Measurements from ENCODE around the gene HACL1.
"Not testable (repeated sequence)": the region's sequence is repeated elsewhere in the genome, so short reads cannot be mapped to it uniquely, and the experiment has no call there.

The HACL1 gene

DNA sequence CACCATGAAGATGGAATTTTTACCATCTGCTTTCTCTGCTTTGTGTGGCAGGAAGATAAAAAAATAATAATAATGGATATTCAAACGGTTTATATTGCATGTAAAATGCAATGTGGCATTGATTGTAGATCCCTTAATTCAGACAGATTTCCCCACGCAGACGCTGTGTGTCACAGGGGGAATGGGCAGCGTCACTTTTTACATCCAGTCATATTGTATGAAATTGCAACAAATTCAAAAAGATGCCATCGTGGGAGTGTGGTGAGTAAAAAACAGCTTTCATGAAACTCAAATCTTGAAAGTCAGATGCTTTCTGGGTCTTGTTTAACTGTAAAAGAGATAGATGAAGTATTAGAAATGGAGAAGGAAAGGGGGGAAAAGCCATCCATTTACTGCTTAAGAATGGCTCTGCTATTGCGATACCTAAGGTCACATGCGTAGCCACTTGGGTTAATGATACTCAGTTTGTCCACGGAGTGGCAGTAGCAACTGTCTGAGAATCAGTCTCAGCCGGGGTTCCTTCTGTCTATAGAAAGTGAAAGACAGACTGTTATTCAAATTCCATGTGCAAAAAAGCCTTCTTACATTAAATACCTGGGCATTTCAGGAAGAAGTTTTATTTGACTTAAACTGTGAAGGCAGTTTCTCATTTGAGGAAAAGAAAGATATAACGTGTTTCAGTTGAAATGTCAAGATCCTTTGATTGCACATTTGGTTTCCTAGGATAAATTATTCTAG, 28.7 kb upstream of the HACL1 start:
- peak; percentile 55 for DNase-seq

DNA sequence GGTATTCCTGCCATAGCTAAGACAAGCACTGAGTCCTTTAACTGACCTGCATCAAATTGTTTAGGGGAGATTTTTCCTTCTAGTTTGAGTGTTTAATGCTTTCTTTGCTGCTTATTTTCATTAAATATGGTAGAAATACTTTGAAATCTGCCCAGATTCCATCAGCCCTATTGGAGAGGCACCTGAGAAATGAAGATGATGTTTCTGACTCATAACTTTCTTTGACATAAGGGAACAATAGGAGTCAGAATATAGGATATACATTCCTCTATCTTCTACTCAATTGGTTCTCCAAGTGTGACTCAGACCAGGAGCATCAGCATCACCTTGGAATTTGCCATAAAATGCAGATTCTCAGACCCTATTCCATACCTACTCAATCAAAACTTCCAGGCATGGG, 27.6 kb upstream of the HACL1 start:
- DNase-seq: no peak

GRCh38 chr3:15623535-15624440, 22.4 kb upstream of the HACL1 start:
- DNase-seq: no peak

DNA sequence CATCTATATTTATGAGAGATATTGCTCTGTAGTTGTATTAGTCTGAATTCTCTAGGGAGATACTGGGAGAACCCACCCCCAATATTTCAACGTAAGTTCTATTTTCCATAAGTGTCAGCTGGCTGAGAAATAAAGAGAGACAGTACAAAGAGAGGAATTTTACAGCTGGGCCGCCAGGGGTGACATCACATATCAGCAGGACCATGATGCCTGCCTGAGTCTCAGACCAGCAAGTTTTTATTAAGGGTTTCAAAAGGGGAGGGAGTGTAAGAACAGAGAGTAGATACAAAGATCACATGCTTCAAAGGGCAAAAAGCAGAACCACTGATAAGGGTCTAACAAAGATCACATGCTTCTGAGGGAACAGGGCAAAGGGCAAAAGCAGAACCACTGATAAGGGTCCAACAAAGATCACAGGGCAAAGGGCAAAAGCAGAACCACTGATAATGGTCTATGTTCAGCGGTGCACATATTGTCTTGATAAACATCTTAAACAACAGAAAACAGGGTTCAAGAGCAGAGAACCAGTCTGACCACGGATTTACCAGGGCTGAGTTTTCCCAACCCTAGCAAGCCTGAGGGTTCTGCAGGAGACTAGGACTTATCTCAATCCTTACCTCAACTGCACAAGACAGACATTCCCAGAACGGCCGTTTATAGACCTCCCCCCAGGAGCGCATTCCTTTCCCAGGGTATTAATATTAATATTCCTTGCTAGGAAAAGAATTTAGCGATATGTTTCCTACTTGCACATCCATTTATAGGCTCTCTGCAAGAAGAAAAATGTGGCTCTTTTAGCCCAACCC, 18.5 kb upstream of the HACL1 start:
- DNase-seq: not testable (repeated sequence)

DNA sequence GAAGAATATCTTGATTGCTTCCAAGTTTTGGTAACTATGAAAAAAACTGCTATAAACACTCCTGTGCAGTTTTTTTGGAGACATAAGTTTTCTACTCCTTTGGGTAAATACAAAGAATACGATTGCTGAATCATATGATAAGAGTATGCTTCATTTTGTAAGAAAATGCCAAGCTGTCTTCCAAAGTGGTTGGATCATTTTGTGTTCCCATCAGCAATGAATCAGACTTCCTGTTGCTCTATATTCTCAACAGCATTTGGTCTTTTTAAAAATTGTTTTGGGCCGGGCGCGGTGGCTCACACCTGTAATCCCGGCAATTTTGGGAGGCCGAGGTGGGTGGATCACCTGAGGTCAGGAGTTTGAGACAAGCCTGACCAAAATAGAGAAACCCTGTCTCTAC, 14.7 kb upstream of the HACL1 start:
- DNase-seq: no peak

DNA sequence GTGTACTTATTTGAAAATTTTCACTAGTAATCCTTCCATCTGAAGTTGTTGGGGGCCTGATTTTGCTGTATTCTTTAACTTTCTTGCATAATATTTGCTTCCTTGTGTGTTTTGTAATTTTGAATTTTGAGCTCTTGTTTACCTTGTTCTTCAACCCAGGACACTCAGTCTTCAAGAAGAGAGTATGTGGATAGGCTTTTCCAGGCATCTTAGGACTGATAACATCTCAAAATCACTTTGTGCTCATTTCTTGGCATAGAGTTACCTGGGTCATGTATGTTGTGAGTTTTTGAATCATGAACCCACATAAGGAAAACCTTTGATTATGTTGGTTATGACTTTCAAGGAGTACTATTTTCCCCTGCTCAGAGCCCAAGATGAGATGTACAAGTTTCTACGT, 13.6 kb upstream of the HACL1 start:
- no peak for DNase-seq

GRCh38 chr3:15612001-15612400, 10.6 kb upstream of the HACL1 start:
- no peak for DNase-seq

GRCh38 chr3:15611018-15611417, 9.6 kb upstream of the HACL1 start:
- no peak for DNase-seq

GRCh38 chr3:15610082-15610759, 8.9 kb upstream of the HACL1 start:
- DNase-seq: no peak

- no peak for DNase-seq
Measured at GRCh38 chr3:15606434-15606891, 5.1 kb upstream of the HACL1 start.

- not testable (repeated sequence) for DNase-seq
Measured at GRCh38 chr3:15604584-15604983, 3.2 kb upstream of the HACL1 start.

DNA sequence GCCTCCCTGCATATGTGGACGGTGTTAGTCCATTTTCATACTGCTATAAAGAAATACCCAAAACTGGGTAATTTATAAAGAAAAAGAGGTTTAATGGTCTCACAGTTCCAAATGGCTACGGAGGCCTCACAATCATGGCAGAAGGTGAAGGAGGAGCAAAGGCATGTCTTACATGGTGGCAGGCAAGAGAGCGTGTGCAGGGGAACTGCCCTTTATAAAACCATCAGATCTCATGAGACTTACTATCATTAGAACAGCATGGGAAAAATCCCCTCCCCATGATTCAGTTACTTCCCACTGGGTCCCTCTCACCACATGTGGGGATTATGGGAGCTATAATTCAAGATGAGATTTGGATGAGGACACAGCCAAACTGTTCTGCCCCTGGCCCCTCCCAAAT, 1.4 kb upstream of the HACL1 start:
- DNase-seq: not testable (repeated sequence)

DNA sequence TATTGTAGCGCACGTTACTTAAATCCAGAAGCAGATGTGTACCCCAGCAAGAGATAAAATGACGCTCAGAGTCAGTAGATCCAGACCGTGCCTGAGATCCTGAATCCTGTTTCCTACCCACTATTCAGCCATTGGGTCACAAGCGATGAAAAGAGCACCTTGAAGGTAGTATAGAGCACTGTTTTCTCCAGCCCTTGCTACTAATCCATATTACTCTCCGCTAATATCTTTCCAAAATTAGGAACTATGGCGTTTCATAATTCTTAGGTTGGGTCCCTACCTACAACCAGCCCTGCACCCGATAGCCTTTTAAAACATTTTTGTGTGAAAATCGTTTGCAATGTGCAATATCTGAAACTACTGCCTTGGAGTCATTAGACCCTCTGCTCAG, 772 bp upstream of the HACL1 start:
- no peak for DNase-seq

DNA sequence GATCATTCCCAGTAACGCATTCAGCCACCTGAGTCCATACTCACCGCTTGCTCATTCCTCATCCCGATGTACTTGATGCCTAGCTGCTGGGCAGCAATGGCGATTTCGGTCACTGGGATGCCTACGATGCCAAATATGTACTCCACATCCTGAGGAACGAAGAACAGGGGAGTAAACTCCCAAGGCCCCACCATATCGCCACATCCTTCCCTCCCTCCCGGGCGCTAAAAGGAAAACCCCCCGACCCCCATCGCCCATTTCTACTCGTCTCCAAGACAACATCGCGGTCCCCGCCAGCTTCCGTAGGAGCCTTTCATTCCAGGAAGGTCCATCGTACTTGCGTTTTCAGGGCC, 347 bp downstream of the HACL1 start:
- DNase-seq: no peak

GRCh38 chr3:15595955-15596354, 5.4 kb downstream of the HACL1 start:
- no peak for DNase-seq

- no peak for DNase-seq
Measured at GRCh38 chr3:15592968-15593367, 8.4 kb downstream of the HACL1 start.

GRCh38 chr3:15591928-15592327, 9.4 kb downstream of the HACL1 start:
- no peak for DNase-seq

DNA sequence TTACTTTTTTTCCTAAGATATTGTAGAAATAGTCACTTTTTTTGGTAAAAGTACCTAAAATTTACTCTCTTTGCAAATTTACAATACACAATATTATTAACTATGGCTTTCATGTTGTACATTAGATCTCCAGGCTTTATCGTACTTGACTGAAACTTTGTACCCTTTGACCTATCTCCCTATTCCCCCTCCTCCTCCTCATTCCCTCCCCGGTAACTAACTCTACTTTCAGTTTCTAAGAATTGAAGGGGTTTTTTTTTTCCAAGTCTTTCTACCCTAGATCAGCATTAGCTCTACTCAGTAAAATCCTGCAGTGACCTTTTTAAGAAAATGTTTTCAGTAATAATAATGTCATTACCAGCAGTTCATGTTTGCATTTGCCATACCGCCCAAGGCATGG, 10.1 kb downstream of the HACL1 start:
- DNase-seq: no peak

GRCh38 chr3:15585111-15585845, 16.1 kb downstream of the HACL1 start:
- DNase-seq: no peak

DNA sequence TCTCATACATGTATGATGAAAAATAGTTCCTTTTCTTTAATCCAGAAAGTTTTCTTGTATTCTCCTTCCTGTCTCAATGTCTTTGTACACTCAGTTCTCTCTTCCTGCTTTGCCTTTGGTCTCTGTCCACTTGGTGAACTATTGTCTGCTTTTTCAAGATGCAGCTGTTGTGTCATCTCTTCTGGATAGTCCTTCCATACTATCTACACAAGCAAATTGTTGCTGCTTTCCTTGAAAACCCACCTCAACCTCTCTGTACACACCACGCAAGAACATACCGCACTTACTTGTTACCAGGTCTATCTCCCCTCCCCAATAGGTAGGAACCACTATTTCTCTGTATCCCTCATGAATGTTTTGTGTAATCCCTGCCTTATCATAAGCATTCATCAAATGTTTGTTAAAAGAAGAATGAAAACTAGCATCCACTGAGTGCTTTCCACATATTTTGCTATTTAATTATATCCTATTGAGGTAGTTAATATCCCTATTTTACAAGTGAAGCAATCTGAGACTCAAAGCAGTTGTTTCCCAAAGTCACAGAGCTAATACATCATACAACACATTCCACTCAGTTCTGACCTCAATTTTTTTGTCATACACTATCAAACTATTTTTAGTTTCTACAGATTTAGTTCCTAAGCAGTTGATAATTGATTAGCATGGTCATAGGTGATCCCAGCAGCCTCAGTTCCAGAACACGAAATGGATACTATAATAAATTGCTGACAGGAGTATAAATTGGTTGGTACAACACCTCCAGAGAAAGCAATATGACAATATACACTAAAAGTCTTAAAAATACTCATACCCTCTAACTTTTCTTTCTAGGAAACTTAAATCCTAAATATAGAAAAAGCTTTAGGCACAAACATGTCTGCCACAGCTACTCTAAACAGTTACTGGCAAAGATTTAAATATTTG, 19.6 kb downstream of the HACL1 start:
- no peak for DNase-seq

- no peak for DNase-seq
Measured at GRCh38 chr3:15579051-15579450, 22.3 kb downstream of the HACL1 start.
